T-cell (primary cell): ENCODE results near the gene KCNE5. TPM values are rescaled to one million over a fixed set of nuclear protein-coding genes. Genes with fewer than 3 reads are reported as not detected.
"Not testable (repeated sequence)": the region's sequence is repeated elsewhere in the genome, so short reads cannot be mapped to it uniquely, and the experiment has no call there.

ENCODE experiments used
- ATAC-seq, 4 experiments: fragments of 200-7000 bp in 3 of 4; fragments of 150-1000 bp in 1 of 4; cut with Tn5 transposase; replicated peaks in 1 of 4; 1 replicate in 3 of 4; 2 replicates in 1 of 4; pipeline ENCODE4 v1.10.0; 2021; ENCODE audit warnings: moderate library complexity in 3 of 4, mild to moderate bottlenecking in 2 of 4, moderate number of reproducible peaks in 1 of 4
- CTCF ChIA-PET, 2 donors: fragments of 300-600 bp; sonication (Branson Sonifier 250); formaldehyde crosslinking; loops; one replicate each; lab custom pipeline; 2022; ENCODE audit warnings: antibody characterized with exemption in 2 of 2; lab: Charles Lee
- POLR2A ChIA-PET, 2 donors: fragments of 300-600 bp; sonication (Branson Sonifier 250); formaldehyde crosslinking; loops; one replicate each; lab custom pipeline; 2022; ENCODE audit warnings: antibody characterized with exemption in 2 of 2; lab: Charles Lee
- DNase-seq, 35 experiments: peaks; one replicate each; pipeline versions ENCODE4 v3.0.0 to v3.0.0-alpha.2; 2013 to 2023
- H3K27ac ChIP-seq: one replicate; pipeline ENCODE4 v1.5.1; 2013; ENCODE audit warnings: low read length
- H3K27me3 ChIP-seq, 2 experiments: replicated peaks in 1 of 2; 1 replicate in 1 of 2; 2 replicates in 1 of 2; pipeline versions ENCODE4 v1.6.1 to v1.7.0; 2013; ENCODE audit warnings: low read length in 1 of 2, mixed read lengths in 1 of 2; ENCODE audit not compliant: control insufficient read depth in 2 of 2, insufficient read depth in 2 of 2; ENCODE audit errors: extremely low read depth in 1 of 2
- H3K36me3 ChIP-seq, 2 donors: 1 replicate in 1 of 2; 2 replicates in 1 of 2; pipeline versions ENCODE4 v1.6.1 to v1.7.0; 2013; ENCODE audit warnings: low read length in 1 of 2; ENCODE audit not compliant: control insufficient read depth in 2 of 2, insufficient read depth in 1 of 2; ENCODE audit errors: extremely low read depth in 1 of 2
- H3K4me1 ChIP-seq, 2 experiments: 1 replicate in 1 of 2; 2 replicates in 1 of 2; pipeline versions ENCODE4 v1.6.1 to v1.7.0; 2013; ENCODE audit warnings: low read length in 2 of 2, mixed read lengths in 1 of 2; ENCODE audit not compliant: insufficient read depth in 2 of 2, control insufficient read depth in 1 of 2; ENCODE audit errors: extremely low read depth in 1 of 2
- H3K4me3 ChIP-seq, 2 donors: 1 replicate in 1 of 2; 2 replicates in 1 of 2; pipeline versions ENCODE4 v1.5.1 to v1.7.0; 2013; ENCODE audit warnings: mild to moderate bottlenecking in 2 of 2, low read length in 1 of 2, moderate library complexity in 1 of 2; ENCODE audit not compliant: control insufficient read depth in 1 of 2; ENCODE audit errors: extremely low read depth in 1 of 2
- H3K9me3 ChIP-seq: 2 replicates; pipeline ENCODE4 v1.7.0; 2013
- H3K27ac Mint-ChIP-seq, 2 donors: one replicate each; pipeline ENCODE4 v1.8.0; 2020 to 2021; ENCODE audit warnings: mild to moderate bottlenecking in 2 of 2, mixed read lengths in 2 of 2
- H3K27me3 Mint-ChIP-seq, 2 donors: one replicate each; pipeline ENCODE4 v1.8.0; 2021 to 2022; ENCODE audit warnings: mixed read lengths in 2 of 2
- H3K36me3 Mint-ChIP-seq: one replicate; pipeline ENCODE4 v1.8.0; 2021; ENCODE audit warnings: mixed read lengths
- H3K4me1 Mint-ChIP-seq, 3 donors: one replicate each; pipeline ENCODE4 v1.8.0; 2020 to 2022; ENCODE audit warnings: mixed read lengths in 3 of 3, mild to moderate bottlenecking in 1 of 3
- H3K4me3 Mint-ChIP-seq, 3 donors: one replicate each; pipeline ENCODE4 v1.8.0; 2020 to 2022; ENCODE audit warnings: mild to moderate bottlenecking in 3 of 3, mixed read lengths in 3 of 3, moderate library complexity in 3 of 3
- H3K9me3 Mint-ChIP-seq, 3 donors: one replicate each; pipeline ENCODE4 v1.8.0; 2020 to 2022; ENCODE audit warnings: mixed read lengths in 3 of 3
- WGBS: methylation state at CpG from one replicate; pipeline ENCODE4 v1.1.5; 2013; ENCODE audit warnings: missing lambda C conversion rate; ENCODE audit not compliant: insufficient coverage; 5-methylcytosine and 5-hydroxymethylcytosine counted together
- total RNA-seq, 35 experiments: library from RNA in 6 of 35; stranded (reverse) in 6 of 35; fragments of 120-200 nt in 1 of 35; gene quantifications; one replicate each; pipeline versions ENCODE4 v1.2.1 to v1.2.4 and lab custom pipeline; 2013 to 2026

Gene KCNE5
- total RNA-seq (under 1 TPM in 1 of 5 donors, not detected in 4; 0.23 TPM), total RNA-seq (lab: John Stamatoyannopoulos, UW) (0 to 0.53 (median 0.07) reads per million in 29 experiments)
- not detected for total RNA-seq (2013)

- ChIA-PET CTCF (no interaction called here), POLR2A (no interaction called here)
- Histone ChIP-seq H3K27me3 (no peaks in the 10 kb centered on the region), H3K9me3 (no peaks in the 10 kb centered on the region), H3K4me1 (no peaks in the 10 kb centered on the region), H3K36me3 (no peaks in the 10 kb centered on the region), H3K27ac (no peak within 1 kb of the TSS), H3K4me3 (no peak within 1 kb of the TSS)
- Mint-ChIP-seq H3K27me3 (peaks cover 0 to 16% of the 10 kb centered on the region in 2 donors), H3K4me3 (no peak within 1 kb of the TSS), H3K36me3 (no peaks in the 10 kb centered on the region), H3K9me3 (no peaks in the 10 kb centered on the region), H3K27ac (no peak within 1 kb of the TSS), H3K4me1 (no peaks in the 10 kb centered on the region)
- DNase-seq = no peak
- ATAC-seq = no peak
- WGBS = 73% methylated on average over 3 of the region's 79 CpGs
These were observed at the start of gene KCNE5 for GRCh38 chrX:109624641-109625616. TSS of gene KCNE5 (minus strand) at chrX:109625172. CDS start at chrX:109625020, 152 bp downstream.

- Mint-ChIP-seq H3K27me3 (peaks cover 0 to 3% of the 10 kb centered on the region in 2 donors), H3K36me3 (peaks cover 25% of the 10 kb centered on the region), H3K9me3 (no peaks in the 10 kb centered on the region), H3K27ac (no peak overlapping the region), H3K4me3 (no peak overlapping the region), H3K4me1 (no peaks in the 10 kb centered on the region)
- H3K36me3 ChIP-seq = peaks cover 0 to 23% of the 10 kb centered on the region in 2 donors
- CTCF ChIA-PET = no interaction called here
- no peaks in the 10 kb centered on the region for H3K27me3 ChIP-seq
- POLR2A ChIA-PET = no interaction called here
- no peak overlapping the region for H3K4me3 ChIP-seq
- H3K9me3 ChIP-seq = no peaks in the 10 kb centered on the region
- H3K4me1 ChIP-seq = no peaks in the 10 kb centered on the region
- H3K27ac ChIP-seq = no peak overlapping the region
- DNase-seq = no peak
- no peak for ATAC-seq
These were observed 47.3 kb upstream of the KCNE5 start for GRCh38 chrX:109672239-109672638.

DNA sequence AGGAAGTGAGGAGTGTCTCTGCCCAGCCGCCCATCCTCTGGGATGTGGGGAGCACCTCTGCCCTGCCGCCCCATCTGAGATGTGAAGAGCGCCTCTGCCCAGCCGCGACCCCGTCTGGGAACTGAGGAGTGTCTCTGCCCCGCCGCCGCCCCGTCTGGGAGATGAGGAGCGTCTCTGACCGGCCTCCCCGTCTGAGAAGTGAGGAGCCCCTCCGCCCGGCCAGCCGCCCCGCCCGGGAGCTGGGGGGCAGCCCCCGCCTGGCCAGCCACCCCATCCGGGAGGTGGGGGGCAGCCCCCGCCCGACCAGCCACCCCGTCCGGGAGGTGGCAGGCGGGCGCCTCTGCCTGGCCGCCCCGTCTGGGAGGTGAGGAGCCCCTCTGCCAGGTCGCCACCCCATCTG is 46.2 kb upstream of the KCNE5 start:
- peaks cover 0 to 22% of the 10 kb centered on the region in 2 donors for H3K36me3 ChIP-seq
- H3K4me3 Mint-ChIP-seq, H3K9me3 ChIP-seq, DNase-seq, H3K4me3 ChIP-seq, H3K9me3 Mint-ChIP-seq, ATAC-seq, CTCF ChIA-PET, H3K27me3 ChIP-seq, H3K27ac Mint-ChIP-seq, H3K27me3 Mint-ChIP-seq, H3K4me1 ChIP-seq, H3K4me1 Mint-ChIP-seq, H3K27ac ChIP-seq, POLR2A ChIA-PET: not testable (repeated sequence)
- WGBS = 94% methylated on average over 7 of the region's 29 CpGs
- peaks cover 24% of the 10 kb centered on the region for H3K36me3 Mint-ChIP-seq

DNA sequence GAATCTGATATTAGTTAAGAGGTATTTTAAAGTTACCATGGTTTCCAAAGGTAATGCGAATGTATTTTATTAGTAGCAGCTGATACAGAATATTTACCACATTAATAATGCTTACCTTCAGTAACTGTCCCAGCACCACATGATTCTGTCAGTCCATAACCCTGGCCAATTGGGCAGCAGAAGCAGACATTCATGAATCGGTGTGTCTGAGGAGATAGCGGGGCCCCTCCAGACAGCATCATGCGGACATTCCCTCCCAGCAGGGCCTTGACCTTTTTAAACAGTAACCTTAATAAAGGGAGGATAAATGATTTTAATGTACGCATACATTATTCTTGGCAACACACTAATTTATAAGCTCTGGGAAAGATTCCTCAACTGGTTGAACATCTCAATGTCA is 43.0 kb upstream of the KCNE5 start:
- no peaks in the 10 kb centered on the region for H3K4me1 Mint-ChIP-seq
- H3K27me3 Mint-ChIP-seq = peaks cover 0 to under 1% of the 10 kb centered on the region in 2 donors
- no peak overlapping the region for H3K27ac ChIP-seq
- H3K9me3 Mint-ChIP-seq = no peaks in the 10 kb centered on the region
- ChIA-PET POLR2A (no interaction called here), CTCF (interaction anchor here in 1 of 2 donors (0.5 kb wide), 1 partner anchor 8 kb away, joined by 4 read pairs; no protein-coding TSS in a partner anchor)
- H3K4me1 ChIP-seq = no peaks in the 10 kb centered on the region
- DNase-seq (no peak), ATAC-seq (no peak)
- H3K36me3 ChIP-seq = peaks cover 0 to 25% of the 10 kb centered on the region in 2 donors
- no peak overlapping the region for H3K4me3 ChIP-seq
- H3K36me3 Mint-ChIP-seq = peaks cover 37% of the 10 kb centered on the region
- H3K27ac Mint-ChIP-seq = no peak overlapping the region
- H3K27me3 ChIP-seq = no peaks in the 10 kb centered on the region
- no peaks in the 10 kb centered on the region for H3K9me3 ChIP-seq
- no peak overlapping the region for H3K4me3 Mint-ChIP-seq
- WGBS = no CpG with 5 or more reads among the region's 5 CpGs

GRCh38 chrX:109660435-109661143 is 35.6 kb upstream of the KCNE5 start:
- no peak overlapping the region for H3K27ac Mint-ChIP-seq
- DNase-seq (no peak), ATAC-seq (no peak)
- no peaks in the 10 kb centered on the region for H3K4me1 ChIP-seq
- ChIA-PET CTCF (no interaction called here), POLR2A (no interaction called here)
- peaks cover 3 to 8% (median 4%) of the 10 kb centered on the region in 3 donors for H3K9me3 Mint-ChIP-seq
- H3K27me3 ChIP-seq = no peaks in the 10 kb centered on the region
- H3K4me3 ChIP-seq = no peak overlapping the region
- no peaks in the 10 kb centered on the region for H3K27me3 Mint-ChIP-seq
- H3K27ac ChIP-seq = no peak overlapping the region
- H3K9me3 ChIP-seq = no peaks in the 10 kb centered on the region
- no peak overlapping the region for H3K4me3 Mint-ChIP-seq
- no CpG with 5 or more reads among the region's 2 CpGs for WGBS
- peaks cover 8 to 20% of the 10 kb centered on the region in 2 donors for H3K36me3 ChIP-seq
- H3K36me3 Mint-ChIP-seq = peaks cover 72% of the 10 kb centered on the region
- H3K4me1 Mint-ChIP-seq = no peaks in the 10 kb centered on the region

DNA sequence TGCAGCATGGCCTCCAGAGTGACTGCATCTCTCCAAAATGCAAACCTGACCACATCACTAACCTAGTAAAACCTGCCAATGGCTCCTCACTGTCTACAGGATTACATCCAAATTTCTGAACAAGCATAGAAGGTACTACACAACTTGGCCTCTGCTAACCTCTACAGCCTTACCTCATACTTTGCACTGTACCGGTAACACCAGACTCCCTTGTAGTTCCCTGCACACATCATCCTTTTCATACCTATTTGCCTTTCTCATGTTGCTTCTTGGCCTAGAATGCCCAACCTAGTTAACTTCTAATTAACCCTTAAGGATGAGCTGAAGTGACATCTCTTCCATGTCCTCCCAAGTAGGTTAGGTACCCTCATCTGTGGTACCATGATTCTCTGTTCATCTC is 33.4 kb upstream of the KCNE5 start:
- Histone ChIP-seq H3K27me3 (no peaks in the 10 kb centered on the region), H3K4me3 (no peak overlapping the region), H3K9me3 (no peaks in the 10 kb centered on the region), H3K4me1 (no peaks in the 10 kb centered on the region), H3K27ac (no peak overlapping the region), H3K36me3 (peaks cover 8 to 12% of the 10 kb centered on the region in 2 donors)
- Mint-ChIP-seq H3K27ac (no peak overlapping the region), H3K27me3 (no peaks in the 10 kb centered on the region), H3K9me3 (peaks cover 3 to 8% (median 4%) of the 10 kb centered on the region in 3 donors), H3K4me1 (no peaks in the 10 kb centered on the region), H3K36me3 (peaks cover 69% of the 10 kb centered on the region), H3K4me3 (no peak overlapping the region)
- DNase-seq = no peak
- ATAC-seq = no peak
- POLR2A ChIA-PET = no interaction called here
- WGBS = 88% methylated on average over 1 of the region's 1 CpG
- CTCF ChIA-PET = no interaction called here
